ENCODE data around the gene C14orf132. TPM values are rescaled to one million over a fixed set of nuclear protein-coding genes. Genes with fewer than 3 reads are reported as not detected.

The C14orf132 gene
- total RNA-seq, 2 experiments from 2014 or later, result 1.7 to 2.2 TPM

DNA sequence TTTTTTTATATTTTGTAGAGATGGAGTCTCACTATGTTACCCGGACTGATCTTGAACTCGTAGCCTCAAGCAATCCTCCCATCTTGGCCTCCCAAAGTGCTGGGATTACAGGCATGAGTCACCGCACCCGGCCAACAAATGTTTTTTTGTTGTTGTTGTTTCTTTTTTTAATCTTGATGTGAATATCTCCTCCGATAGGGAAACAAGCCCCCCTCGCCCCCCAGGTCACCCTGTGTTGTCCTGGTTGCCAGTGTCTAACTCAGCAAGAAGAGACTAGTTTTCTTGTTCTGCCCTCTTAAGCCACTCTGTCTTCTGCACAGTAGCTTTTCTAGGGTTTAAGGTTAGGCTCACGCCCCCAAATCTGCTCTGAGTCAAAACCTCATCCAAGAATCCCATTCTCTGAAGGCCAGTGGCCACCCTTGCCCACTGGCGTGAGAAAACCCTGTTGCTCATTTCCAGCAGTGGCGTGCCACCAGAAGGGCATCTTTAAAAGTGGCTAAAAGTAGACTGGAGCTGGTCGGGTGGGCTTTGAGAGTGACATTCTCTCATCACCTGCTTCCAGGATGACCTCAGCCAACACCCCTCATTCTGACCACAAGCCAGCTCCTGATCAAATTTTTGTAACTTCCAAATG lies 42.7 kb downstream of the C14orf132 start:
- no peak overlapping the region for H3K4me3 Mint-ChIP-seq
- H3K27ac Mint-ChIP-seq, result no peak overlapping the region
- H3K4me1 Mint-ChIP-seq, result no peaks in the 10 kb centered on the region
- peaks cover 28% of the 10 kb centered on the region for H3K27me3 Mint-ChIP-seq
- no peak for DNase-seq
- H3K9me3 Mint-ChIP-seq, result peaks cover 1% of the 10 kb centered on the region
- peaks cover 2% of the 10 kb centered on the region for H3K36me3 Mint-ChIP-seq

DNA sequence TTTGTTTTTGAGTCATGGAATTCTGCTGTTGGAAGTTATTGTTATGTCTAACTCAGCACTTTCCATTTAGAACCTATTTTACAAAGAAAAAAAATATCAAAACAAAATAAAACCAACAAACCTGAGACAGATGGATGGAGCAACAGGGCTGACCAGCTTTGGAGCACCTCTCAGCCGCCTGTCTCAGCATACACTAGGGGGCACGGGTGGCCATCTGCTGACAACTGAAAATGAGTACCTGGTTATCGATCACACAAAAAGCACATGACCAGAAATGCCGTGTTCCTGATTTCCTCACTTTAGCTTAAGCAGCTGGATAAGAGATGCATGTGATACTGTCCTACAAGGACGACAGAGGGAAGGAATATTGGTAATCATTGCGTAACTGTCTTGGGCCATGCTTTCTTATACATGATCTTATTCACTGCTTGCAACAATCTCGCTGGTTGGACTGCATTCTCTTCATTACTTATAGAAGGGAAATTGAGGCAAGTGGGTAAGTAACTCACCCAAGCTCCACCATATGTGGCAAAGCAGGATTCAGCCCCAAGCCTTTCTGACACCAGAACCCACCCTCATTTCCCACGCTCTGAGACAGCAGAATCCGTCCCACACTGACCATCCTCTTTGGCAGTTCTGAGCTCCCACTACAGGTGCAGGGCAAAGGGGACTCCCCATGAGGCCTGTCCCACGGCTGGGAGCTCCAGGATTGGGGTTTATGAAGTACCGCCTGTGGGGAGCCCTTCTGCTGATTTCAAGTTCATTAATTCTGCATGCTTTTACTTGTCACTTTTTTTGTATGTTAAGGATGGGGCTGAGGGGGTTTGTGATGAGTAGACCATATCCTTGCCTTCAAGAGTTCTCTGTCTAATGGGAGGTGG lies 43.5 kb downstream of the C14orf132 start:
- H3K36me3 Mint-ChIP-seq, result peaks cover 2% of the 10 kb centered on the region
- no peak overlapping the region for H3K27ac Mint-ChIP-seq
- H3K27me3 Mint-ChIP-seq, result peaks cover 24% of the 10 kb centered on the region
- no peaks in the 10 kb centered on the region for H3K4me1 Mint-ChIP-seq
- H3K4me3 Mint-ChIP-seq, result no peak overlapping the region
- DNase-seq, result no peak
- peaks cover 1% of the 10 kb centered on the region for H3K9me3 Mint-ChIP-seq

DNA sequence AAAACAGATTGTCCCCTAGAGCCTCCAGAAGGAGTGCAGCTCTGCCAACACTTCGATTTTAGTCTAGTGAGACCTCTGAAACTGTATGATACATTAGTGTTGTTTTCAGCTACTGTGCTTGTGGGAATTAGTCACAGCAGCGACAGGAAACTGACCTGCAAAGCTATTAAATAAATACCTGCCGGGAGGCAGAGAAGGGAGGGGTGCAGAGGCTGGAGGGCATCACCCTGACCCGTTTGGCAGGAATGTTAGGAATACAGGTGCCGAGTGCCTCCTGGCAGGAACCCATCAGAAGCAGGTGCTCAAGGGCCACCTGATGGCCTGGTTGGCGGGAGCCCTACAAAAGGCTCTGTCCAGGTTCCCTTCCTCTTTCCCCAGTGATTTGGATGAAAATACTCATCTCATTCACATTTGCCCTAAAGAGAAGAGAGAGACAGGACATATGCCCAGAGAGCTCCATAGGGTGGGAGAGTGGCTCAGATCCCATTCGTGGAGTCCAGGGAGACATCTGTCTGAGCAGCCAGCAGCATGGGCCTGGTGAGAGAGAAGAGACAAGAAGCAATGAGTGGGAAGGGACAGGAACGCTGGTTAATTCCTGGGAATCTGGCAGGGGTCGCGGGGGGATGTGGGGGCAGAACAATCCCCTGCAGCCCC lies 44.6 kb downstream of the C14orf132 start:
- no peaks in the 10 kb centered on the region for H3K4me1 Mint-ChIP-seq
- DNase-seq, result no peak
- peaks cover 1% of the 10 kb centered on the region for H3K9me3 Mint-ChIP-seq
- no peak overlapping the region for H3K27ac Mint-ChIP-seq
- peaks cover 17% of the 10 kb centered on the region for H3K27me3 Mint-ChIP-seq
- peaks cover 2% of the 10 kb centered on the region for H3K36me3 Mint-ChIP-seq
- no peak overlapping the region for H3K4me3 Mint-ChIP-seq

DNA sequence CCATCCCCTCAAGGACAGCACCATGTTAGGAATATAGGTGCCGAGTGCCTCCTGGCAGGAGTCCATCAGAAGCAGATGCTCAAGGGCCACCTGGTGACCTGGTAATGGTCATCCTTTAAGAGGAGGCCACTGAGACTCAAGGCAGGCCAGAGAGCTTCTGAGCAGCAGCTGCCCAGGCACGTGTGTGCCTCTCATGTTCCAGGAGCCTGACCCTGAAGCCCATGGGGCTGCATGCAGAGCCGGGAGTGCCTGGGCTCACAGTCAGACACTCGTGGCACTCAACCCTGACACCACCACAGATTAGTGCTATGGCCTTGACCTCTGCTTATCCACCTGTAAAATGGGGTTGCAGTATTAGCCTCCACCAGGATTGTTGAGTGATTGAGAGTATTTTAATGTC lies 45.6 kb downstream of the C14orf132 start:
- peaks cover 12% of the 10 kb centered on the region for H3K27me3 Mint-ChIP-seq
- H3K4me3 Mint-ChIP-seq, result no peak overlapping the region
- peaks cover 2% of the 10 kb centered on the region for H3K36me3 Mint-ChIP-seq
- no peak overlapping the region for H3K27ac Mint-ChIP-seq
- no peaks in the 10 kb centered on the region for H3K4me1 Mint-ChIP-seq
- peaks cover 1% of the 10 kb centered on the region for H3K9me3 Mint-ChIP-seq
- DNase-seq, result no peak

DNA sequence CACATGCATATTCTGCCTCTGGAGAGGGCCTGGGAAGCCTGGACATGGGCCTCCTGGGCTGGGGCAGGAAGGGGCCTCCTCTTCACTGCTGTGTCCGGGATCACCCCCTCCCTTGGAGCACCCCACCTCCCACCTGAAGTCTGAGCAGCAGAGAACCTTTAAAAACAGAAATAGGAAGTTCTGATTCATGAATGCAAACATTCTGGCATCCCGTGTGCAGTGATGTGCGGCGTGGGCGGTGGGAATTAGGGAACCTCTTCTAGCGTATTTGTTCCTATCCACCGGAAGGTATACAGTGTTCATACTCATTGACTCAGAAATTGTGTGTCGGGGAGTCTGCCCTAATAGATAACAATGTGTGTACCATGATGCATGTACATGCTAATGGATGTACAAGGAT lies 46.2 kb downstream of the C14orf132 start:
- peaks cover 8% of the 10 kb centered on the region for H3K27me3 Mint-ChIP-seq
- no peak for DNase-seq
- H3K4me1 Mint-ChIP-seq, result no peaks in the 10 kb centered on the region
- peaks cover 2% of the 10 kb centered on the region for H3K36me3 Mint-ChIP-seq
- H3K9me3 Mint-ChIP-seq, result peaks cover 1% of the 10 kb centered on the region
- no peak overlapping the region for H3K4me3 Mint-ChIP-seq
- H3K27ac Mint-ChIP-seq, result no peak overlapping the region

DNA sequence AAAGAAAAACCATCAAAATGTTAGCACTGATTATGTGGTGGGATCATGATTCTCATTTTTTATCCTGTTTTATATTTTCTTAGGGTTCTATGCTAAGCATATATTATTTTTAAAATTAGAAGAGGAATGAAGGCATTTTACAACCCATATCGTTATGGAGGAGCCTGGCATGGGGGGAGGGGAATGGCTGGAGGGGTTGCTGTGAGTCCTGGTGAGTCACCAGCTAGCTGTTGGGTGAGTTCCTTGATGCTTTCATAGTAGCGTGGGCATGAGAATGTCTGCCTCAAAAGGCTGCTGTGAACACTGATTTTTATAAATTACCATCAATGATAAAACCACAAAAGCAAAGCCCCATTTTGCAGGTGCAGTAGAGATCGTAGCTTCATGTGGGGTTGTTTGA lies 46.9 kb downstream of the C14orf132 start:
- Mint-ChIP-seq H3K27me3 (peaks cover 4% of the 10 kb centered on the region), H3K4me3 (no peak overlapping the region), H3K4me1 (no peaks in the 10 kb centered on the region), H3K9me3 (no peaks in the 10 kb centered on the region), H3K27ac (no peak overlapping the region), H3K36me3 (no peaks in the 10 kb centered on the region)
- no peak for DNase-seq

DNA sequence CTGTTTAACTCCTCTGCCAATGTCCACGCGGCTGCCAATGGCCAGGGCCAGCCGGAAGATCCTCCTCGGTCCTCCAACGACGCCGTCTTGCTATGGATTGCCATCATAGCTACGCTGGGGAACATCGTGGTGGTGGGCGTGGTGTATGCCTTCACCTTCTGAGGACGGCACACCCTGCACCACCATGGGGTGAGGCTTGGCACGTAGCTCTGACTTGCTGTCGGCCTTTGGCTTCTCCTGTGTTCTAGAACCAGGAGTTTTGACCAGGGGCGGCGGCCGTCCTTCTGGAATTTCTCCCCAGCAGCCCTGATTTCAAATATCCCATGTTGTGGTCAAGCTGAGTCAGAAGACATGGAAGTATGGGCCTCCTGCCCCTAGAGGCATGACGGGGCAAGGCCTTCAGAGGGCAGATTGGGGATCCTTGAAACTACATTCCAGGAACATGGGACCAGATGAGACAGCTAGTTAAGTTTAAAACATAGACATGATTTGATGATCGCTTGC lies 47.5 kb downstream of the C14orf132 start:
- H3K27ac Mint-ChIP-seq, result no peak overlapping the region
- H3K4me3 Mint-ChIP-seq, result no peak overlapping the region
- DNase-seq, result no peak
- no peaks in the 10 kb centered on the region for H3K4me1 Mint-ChIP-seq
- H3K9me3 Mint-ChIP-seq, result no peaks in the 10 kb centered on the region
- peaks cover 4% of the 10 kb centered on the region for H3K27me3 Mint-ChIP-seq
- no peaks in the 10 kb centered on the region for H3K36me3 Mint-ChIP-seq

DNA sequence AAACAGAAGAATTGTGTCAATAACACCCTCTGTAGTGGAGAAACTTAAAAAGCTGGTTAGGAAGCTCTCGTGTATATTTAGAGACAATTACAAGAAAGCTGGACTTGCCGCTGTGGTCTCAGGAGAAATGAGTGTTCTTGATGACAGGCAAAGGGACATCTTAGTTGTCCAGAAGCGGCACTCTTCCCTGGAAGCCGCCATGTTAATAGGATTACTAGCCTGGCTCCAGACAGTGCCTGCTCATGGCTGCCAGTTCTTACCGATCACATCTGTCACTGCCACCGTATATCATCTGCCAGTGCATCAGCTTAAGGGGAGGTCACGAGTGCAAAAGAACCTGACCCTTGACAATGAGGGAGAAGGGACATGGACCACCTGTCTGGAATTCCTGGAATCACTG lies 48.9 kb downstream of the C14orf132 start:
- DNase-seq, result no peak
- no peaks in the 10 kb centered on the region for H3K9me3 Mint-ChIP-seq
- H3K36me3 Mint-ChIP-seq, result no peaks in the 10 kb centered on the region
- H3K27ac Mint-ChIP-seq, result no peak overlapping the region
- peaks cover 4% of the 10 kb centered on the region for H3K27me3 Mint-ChIP-seq
- H3K4me3 Mint-ChIP-seq, result no peak overlapping the region
- H3K4me1 Mint-ChIP-seq, result no peaks in the 10 kb centered on the region

DNA sequence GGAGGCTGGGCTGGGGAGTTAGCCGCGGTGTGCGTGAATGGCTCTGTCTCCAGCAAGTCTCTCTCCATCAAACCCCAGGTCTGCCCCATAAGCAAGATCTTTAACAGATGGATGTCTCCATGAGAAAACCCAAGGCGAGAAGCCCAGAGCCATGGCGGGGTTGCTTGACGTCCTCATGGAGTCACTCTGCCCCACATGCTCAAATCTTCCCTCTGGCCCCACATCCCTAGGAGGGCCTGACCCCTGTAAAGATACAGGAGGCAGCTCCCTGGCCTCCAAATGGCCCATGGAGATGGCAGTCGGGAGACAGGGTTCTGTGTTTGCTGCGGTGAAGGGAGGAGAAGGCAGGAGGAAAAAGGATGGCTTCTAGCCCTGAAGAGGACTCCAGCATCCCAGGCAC lies 49.3 kb downstream of the C14orf132 start:
- Mint-ChIP-seq H3K4me3 (no peak overlapping the region), H3K27me3 (peaks cover 4% of the 10 kb centered on the region), H3K27ac (no peak overlapping the region), H3K9me3 (no peaks in the 10 kb centered on the region), H3K4me1 (no peaks in the 10 kb centered on the region), H3K36me3 (no peaks in the 10 kb centered on the region)
- DNase-seq, result no peak

DNA sequence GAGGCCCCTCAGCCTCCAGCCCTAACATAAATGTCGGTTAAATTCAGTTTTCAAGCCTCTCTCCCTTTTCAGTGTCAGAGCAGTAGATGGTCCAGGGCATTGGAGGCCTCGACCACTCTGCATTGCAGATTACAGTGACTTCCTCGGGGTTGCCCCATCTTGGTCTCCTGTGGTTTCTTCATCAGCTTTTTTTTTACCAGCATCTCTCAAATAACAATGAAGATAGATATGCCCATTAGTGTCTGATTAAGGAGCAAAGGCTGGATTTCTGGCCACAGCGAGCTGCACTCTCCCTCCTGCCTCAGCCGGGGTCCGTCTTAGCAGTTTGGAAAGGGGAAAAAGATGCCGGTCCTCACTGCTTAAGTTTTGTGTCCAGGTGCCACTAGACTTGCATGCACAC lies 49.7 kb downstream of the C14orf132 start:
- Mint-ChIP-seq H3K27ac (no peak overlapping the region), H3K36me3 (no peaks in the 10 kb centered on the region), H3K9me3 (no peaks in the 10 kb centered on the region), H3K27me3 (peaks cover 2% of the 10 kb centered on the region), H3K4me1 (no peaks in the 10 kb centered on the region), H3K4me3 (no peak overlapping the region)
- no peak for DNase-seq

DNA sequence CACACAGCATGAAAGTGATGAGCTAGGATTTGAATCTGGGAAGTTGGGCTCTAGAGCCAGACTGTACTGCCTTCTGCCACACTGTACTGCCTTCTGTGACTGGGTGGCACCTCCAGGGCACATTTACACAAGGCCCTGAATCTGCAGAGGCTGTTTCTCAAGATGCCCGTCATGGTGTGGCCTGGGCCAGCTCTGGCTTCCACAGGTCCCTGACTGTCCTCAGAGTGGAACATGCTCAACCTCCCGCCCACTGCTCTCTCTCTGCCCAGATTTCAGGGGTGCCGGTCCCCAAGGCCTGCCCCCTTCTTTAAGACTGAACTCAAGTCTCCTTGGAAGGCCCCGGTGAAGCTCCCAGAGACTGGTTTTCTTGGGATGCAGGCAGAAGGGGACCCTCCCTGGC lies 50.2 kb downstream of the C14orf132 start:
- Mint-ChIP-seq H3K9me3 (no peaks in the 10 kb centered on the region), H3K27me3 (no peaks in the 10 kb centered on the region), H3K4me3 (no peak overlapping the region), H3K36me3 (no peaks in the 10 kb centered on the region), H3K4me1 (no peaks in the 10 kb centered on the region), H3K27ac (no peak overlapping the region)
- DNase-seq, result no peak

DNA sequence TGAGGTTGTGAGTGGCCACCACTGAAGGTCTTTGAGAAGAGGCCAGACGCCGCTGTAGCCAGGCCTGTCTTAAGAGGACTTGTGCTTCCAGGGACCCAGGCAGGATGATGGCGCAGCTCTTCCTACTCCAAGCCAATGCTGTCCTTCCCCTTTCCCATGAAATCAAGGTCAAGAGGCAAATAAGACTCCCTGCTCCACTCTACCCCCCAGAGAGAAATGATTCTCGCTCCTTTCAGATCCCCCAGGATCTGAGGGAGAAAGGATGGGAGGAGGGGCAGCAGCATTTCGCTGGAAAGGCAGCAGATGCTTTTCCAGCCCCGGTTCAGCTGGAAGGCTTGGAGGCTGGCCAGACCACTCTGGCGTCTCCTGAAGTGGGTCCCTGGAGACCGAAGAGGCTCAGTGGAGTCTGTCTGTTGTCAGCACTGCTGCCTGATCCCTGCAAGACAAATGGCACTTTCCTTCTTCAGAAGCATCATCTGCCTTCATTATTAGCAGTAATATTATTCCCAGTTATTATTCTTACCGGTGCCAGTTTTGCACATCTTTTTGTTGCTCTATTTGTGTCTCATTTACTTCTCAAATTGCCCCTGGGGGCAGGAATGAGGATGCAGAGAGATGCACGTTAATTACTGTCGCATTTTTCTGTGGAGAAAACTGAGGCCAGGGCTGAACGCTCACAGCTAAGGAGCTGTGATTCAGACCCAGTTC lies 51.4 kb downstream of the C14orf132 start:
- Mint-ChIP-seq H3K27me3 (no peaks in the 10 kb centered on the region), H3K36me3 (no peaks in the 10 kb centered on the region), H3K9me3 (no peaks in the 10 kb centered on the region), H3K27ac (no peak overlapping the region), H3K4me1 (no peaks in the 10 kb centered on the region), H3K4me3 (no peak overlapping the region)
- no peak for DNase-seq

DNA sequence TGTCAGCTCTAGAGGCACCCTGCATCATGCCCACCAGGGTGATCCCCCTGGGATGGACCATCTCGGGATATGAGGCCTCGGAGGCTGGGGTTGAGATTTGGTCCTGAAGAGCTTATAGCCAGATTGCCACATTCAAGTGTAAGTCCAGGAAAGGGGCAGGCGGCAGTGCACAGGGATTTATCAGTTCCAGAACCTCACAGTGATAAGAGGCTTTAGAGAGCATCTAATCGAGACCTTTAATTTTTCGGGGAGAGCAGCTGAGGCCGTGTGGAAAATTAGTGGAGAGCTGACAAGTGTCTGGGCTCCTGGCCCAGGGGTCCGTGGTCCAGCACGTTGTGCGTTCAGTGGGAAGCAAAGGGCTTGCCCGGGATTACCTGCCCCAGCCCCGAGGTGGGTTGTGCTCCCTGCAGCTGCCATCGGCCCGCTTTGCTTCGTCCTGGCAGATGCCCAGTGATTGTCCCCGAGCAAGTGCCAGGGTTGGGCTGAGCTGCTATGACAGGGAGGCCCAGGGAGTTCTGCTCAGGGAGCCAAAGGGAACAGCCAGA lies 52.1 kb downstream of the C14orf132 start:
- Mint-ChIP-seq H3K4me3 (no peak overlapping the region), H3K9me3 (no peaks in the 10 kb centered on the region), H3K27ac (no peak overlapping the region), H3K4me1 (no peaks in the 10 kb centered on the region), H3K27me3 (no peaks in the 10 kb centered on the region), H3K36me3 (no peaks in the 10 kb centered on the region)
- no peak for DNase-seq

DNA sequence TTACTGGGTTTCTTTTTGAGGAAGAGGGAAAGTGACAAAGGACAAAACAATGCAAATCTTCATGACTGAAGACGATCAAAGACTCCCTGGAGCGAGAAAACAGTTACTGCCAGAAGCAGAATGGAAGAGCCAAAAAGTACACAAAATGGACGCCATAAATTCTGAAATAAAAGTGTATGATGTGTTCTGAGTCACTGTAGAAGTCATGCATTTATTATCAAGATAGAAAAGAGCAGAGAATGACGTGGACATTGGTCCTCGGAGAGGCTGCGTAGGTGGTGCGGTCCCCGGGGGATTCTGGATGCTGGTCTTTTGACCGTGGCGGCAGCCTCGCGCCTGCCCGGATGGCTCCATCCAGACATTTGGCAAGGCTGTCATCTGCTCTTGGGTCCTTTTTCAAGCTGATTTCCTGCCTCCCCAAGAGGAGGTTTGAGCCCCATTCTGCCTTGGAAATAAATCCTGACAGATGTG lies 52.8 kb downstream of the C14orf132 start:
- Mint-ChIP-seq H3K27ac (no peak overlapping the region), H3K4me1 (no peaks in the 10 kb centered on the region), H3K27me3 (no peaks in the 10 kb centered on the region), H3K36me3 (no peaks in the 10 kb centered on the region), H3K9me3 (no peaks in the 10 kb centered on the region), H3K4me3 (no peak overlapping the region)
- no peak for DNase-seq
